Hepatocyte (in vitro differentiated cells): ENCODE results near the gene HOXA5.

Experiments used
- CTCF ChIP-seq: fragments of 200-600 bp; sonication (generic); IDR thresholded peaks from 2 replicates; pipeline ENCODE4 v1.5.1; 2016; ENCODE audit warnings: antibody characterized with exemption, mild to moderate bottlenecking; ENCODE audit not compliant: poor library complexity
- EZH2 ChIP-seq: fragments of 200-600 bp; sonication (generic); IDR thresholded peaks from 2 replicates; pipeline ENCODE4 v1.6.1; 2016; ENCODE audit warnings: antibody characterized with exemption, mild to moderate bottlenecking, borderline replicate concordance

- TF ChIP-seq CTCF (no peak), EZH2 (peak; percentile 76)
These were observed 41.4 kb downstream of the HOXA5 start for GRCh38 chr7:27101957-27102580.
